Left lung (tissue), 10 donors: Measurements from ENCODE around the gene SLC4A11. TPM values are rescaled to one million over a fixed set of nuclear protein-coding genes. Genes with fewer than 3 reads are reported as not detected.

Experiments
- ATAC-seq: fragments of 200-7000 bp; cut with Tn5 transposase; one replicate; pipeline ENCODE4 v1.9.1; 2020; ENCODE audit warnings: moderate library complexity
- DNase-seq, 4 donors: peaks; one replicate each; pipeline ENCODE4 v3.0.0-alpha.2; 2013 to 2020
- H3K27ac ChIP-seq, 2 donors: fragments of 200-600 bp; sonication (generic) in 1 of 2; one replicate each; pipeline versions ENCODE4 v1.5.0 to v1.8.0; 2020 to 2021
- H3K27me3 ChIP-seq, 2 donors: fragments of 200-600 bp; sonication (generic) in 1 of 2; one replicate each; pipeline versions ENCODE4 v1.5.0 to v1.8.0; 2020 to 2021
- H3K36me3 ChIP-seq, 2 donors: fragments of 200-600 bp; sonication (generic) in 1 of 2; one replicate each; pipeline versions ENCODE4 v1.5.0 to v1.8.0; 2020 to 2021
- H3K4me1 ChIP-seq, 2 donors: fragments of 200-600 bp; one replicate each; pipeline ENCODE4 v1.8.0; 2021
- H3K4me3 ChIP-seq, 2 donors: fragments of 200-600 bp; sonication (generic) in 1 of 2; one replicate each; pipeline versions ENCODE4 v1.5.0 to v1.8.0; 2020 to 2021; ENCODE audit warnings: mild to moderate bottlenecking in 1 of 2
- H3K9me3 ChIP-seq, 2 donors: fragments of 200-600 bp; sonication (generic) in 1 of 2; one replicate each; pipeline versions ENCODE4 v1.5.0 to v1.8.0; 2020 to 2021
- intact Hi-C, 2 donors: fragments of 100-400 bp; cut with DNase I; formaldehyde crosslinking; loops; one replicate each; pipeline versions ENCODE4 v1.11.2 to v1.14.2; 2022
- polyA plus RNA-seq, 6 donors: library from polyadenylated mRNA; unstranded; fragments of 120-200 nt; gene quantifications; one replicate each; pipeline ENCODE4 v1.2.1, GENCODE V29; 2013; ENCODE audit not compliant: insufficient read length in 6 of 6
- total RNA-seq, 2 donors: library from RNA; stranded (reverse); fragmentation: NEBNext Ultra II Directional; extraction: Animal tissue kit (Norgen Biotek cat#: 25700); gene quantifications; one replicate each; pipeline ENCODE4 v1.2.1, GENCODE V29; 2021
- TF ChIP-seq, protein P1 (sequence below), 2 donors: fragments of 200-600 bp; sonication (generic) in 1 of 2; IDR thresholded peaks; one replicate each; pipeline versions ENCODE4 v1.5.0 to v1.8.0; 2021; ENCODE audit warnings: antibody characterized with exemption in 2 of 2
- donor health status: DM: no; HTN: yes; CAD: no.
- donor health status: DM: no; HTN: no; CAD: no.

SLC4A11 gene
- total and polyA plus RNA-seq, 8 donors: 0.44 to 4.8 (median 0.96) TPM

DNA sequence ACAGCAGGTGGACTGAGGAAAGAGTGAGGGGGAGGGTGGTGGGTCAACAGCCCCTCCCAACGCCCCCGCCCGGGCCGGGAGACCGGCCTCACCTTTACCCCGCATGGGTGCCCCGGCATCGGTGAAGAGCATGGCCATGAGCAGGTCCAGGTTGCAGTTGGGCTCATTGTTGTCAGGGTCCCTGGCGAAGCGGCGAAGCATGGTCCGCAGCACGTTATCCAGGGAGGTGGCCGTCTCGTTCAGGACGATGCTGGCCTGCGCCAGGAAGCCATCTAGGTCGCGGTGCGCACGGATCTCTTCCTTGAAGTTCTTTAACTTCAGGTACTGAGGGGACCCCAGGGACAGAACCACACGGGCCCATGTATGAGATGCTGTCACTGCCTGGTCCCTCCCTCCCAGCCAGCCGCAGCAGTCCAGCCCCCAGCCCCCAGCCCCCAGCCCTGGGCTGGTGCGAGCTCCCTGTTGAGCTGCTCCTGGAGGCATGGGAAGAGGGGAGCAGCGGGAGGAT is 4.9 kb downstream of the SLC4A11 start:
- ATAC-seq: no peak
- TF ChIP-seq, protein P1, sequence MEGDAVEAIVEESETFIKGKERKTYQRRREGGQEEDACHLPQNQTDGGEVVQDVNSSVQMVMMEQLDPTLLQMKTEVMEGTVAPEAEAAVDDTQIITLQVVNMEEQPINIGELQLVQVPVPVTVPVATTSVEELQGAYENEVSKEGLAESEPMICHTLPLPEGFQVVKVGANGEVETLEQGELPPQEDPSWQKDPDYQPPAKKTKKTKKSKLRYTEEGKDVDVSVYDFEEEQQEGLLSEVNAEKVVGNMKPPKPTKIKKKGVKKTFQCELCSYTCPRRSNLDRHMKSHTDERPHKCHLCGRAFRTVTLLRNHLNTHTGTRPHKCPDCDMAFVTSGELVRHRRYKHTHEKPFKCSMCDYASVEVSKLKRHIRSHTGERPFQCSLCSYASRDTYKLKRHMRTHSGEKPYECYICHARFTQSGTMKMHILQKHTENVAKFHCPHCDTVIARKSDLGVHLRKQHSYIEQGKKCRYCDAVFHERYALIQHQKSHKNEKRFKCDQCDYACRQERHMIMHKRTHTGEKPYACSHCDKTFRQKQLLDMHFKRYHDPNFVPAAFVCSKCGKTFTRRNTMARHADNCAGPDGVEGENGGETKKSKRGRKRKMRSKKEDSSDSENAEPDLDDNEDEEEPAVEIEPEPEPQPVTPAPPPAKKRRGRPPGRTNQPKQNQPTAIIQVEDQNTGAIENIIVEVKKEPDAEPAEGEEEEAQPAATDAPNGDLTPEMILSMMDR (IDR thresholded peaks at IDR 0.05): no peak
- Histone ChIP-seq H3K9me3 (no peaks in the 10 kb centered on the region), H3K27me3 (peaks cover 19 to 47% of the 10 kb centered on the region in 2 donors), H3K4me1 (peaks cover 8 to 15% of the 10 kb centered on the region in 2 donors), H3K27ac (no peak overlapping the region), H3K36me3 (no peaks in the 10 kb centered on the region), H3K4me3 (no peak overlapping the region)
- peak in 1 of 4 donors; percentile 76 for DNase-seq
- intact Hi-C loops: no loop called here

DNA sequence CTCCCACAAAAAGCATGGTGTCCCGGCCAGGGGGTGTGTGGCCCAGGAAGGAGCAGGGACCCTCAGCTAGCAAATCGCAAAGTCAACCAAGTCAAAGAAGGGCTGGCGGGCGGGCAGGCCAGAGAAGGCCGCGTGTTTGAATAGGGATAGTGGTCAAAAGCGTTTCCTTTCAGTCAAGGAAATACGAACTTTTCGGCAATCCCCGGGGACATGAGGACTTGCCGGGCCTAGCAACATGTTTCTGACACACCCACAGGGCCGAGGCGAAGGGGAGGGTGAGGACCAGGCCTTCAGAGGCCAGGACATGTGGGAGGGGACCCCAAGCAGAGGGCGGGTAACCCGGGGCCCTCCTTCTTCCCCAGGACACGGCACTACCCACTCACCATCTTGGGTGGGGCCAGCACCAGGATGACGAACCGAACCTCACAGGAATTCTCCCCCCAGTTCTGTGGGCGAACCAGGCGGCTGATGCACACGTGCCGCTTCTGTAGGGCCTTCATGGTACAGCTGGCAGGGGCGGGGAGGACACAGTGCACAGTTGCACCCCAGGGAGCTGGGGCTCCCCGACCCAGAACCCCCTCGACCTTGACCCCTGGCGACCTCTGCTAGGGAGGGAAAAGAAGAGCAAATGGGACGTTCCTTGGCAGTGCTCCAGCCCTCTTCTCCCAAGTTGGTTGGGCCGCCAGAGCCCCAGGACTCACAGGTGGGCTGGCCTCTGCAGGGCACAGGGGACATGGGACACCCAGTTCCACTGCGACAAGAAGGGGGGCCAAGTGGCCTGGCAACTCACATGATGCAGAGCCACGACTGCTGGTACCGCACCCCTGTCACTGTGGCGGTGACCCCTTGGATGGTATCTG is 5.6 kb downstream of the SLC4A11 start:
- DNase-seq (peak in 1 of 4 donors; percentile 56), ATAC-seq (no peak)
- Histone ChIP-seq H3K4me3 (no peak overlapping the region), H3K36me3 (no peaks in the 10 kb centered on the region), H3K27me3 (peaks cover 17 to 40% of the 10 kb centered on the region in 2 donors), H3K27ac (no peak overlapping the region), H3K9me3 (no peaks in the 10 kb centered on the region), H3K4me1 (peaks cover 6 to 9% of the 10 kb centered on the region in 2 donors)
- TF ChIP-seq, protein P1 (IDR thresholded peaks at IDR 0.05): no peak
- intact Hi-C loops: no loop called here

DNA sequence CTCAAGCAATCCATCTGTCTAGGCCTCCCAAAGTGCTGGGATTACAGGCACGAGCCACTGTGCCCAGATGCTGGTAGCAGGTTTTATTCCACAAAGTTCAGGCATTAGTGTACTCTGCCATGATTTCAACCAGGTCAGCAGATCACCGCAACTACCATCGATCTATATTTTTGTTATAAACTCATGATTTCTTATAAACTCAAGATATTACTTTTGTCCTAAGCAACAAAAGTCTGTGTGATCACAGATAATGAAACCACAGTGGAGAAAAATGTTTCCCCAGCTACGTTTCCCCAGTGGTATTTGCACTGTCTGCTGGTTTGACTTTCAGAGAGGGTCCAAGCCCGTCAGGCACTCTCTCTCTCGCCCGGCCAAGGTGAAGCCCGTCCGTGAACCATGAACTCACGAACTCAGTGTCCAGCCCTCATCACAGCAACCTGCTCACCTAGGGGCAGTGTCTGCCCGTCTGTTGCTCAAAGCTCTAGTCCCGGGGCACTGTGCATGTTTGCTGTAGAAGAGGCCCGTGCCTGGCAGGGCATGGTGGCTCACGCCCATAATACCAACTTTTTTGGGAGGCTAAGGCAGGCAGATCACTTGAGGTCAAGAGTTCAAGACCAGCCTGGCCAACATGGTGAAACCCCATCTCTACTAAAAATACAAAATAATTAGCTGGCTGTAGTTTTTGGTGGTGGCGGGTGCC is 7.0 kb downstream of the SLC4A11 start:
- intact Hi-C loops: no loop called here
- Histone ChIP-seq H3K9me3 (no peaks in the 10 kb centered on the region), H3K27me3 (peaks cover 4 to 27% of the 10 kb centered on the region in 2 donors), H3K4me1 (no peaks in the 10 kb centered on the region), H3K4me3 (no peak overlapping the region), H3K27ac (no peak overlapping the region), H3K36me3 (no peaks in the 10 kb centered on the region)
- ATAC-seq (no peak), DNase-seq (peak in 1 of 4 donors; percentile 57)
- TF ChIP-seq, protein P1 (IDR thresholded peaks at IDR 0.05): no peak

DNA sequence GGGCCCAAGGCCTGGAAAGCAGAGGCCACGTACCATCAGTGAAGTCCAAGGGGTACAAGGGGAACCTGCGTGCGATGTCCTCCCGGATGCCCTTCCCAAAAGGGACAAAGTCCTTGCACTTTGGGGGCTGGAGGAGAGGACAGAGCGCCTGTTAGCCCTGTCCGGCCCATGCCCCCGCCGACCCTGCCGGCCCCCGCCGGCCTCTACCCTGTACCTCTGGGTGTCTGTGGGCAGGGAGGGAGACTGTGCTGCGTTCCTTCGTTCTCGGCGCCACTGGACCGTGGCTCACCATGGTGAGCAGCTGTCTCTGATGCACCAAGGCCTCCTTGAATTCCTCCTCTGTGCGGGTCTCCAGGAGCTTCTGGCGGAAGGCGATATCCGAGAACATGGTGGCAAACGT is 7.9 kb downstream of the SLC4A11 start:
- TF ChIP-seq, protein P1 (IDR thresholded peaks at IDR 0.05): no peak
- DNase-seq: no peak
- H3K27ac ChIP-seq: no peak overlapping the region
- peaks cover 0 to 18% of the 10 kb centered on the region in 2 donors for H3K27me3 ChIP-seq
- no peaks in the 10 kb centered on the region for H3K4me1 ChIP-seq
- no peak overlapping the region for H3K4me3 ChIP-seq
- no peaks in the 10 kb centered on the region for H3K36me3 ChIP-seq
- no peak for ATAC-seq
- H3K9me3 ChIP-seq: no peaks in the 10 kb centered on the region
- intact Hi-C loops: no loop called here

DNA sequence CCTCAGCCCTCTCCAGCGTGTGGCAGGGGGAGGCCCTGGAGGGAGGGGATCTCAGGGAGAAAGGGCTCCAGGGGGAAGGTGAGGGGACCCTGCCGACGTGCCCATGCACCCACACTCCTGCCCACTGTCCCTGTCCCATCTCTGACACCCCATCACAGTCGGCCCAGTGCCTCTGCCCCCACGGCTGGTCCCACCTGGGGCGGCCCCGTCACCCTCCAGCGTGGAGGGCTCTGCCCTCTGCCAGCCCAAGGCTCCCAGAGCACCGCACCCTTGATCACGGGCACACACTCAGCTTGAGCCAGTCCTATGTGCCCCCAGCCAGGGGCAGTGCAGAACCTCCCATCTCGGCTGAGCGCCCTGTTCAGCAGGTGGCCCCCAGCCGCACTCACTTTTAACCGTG is 9.2 kb downstream of the SLC4A11 start:
- intact Hi-C loops: no loop called here
- DNase-seq: no peak
- TF ChIP-seq, protein P1 (IDR thresholded peaks at IDR 0.05): no peak
- no peak overlapping the region for H3K27ac ChIP-seq
- ATAC-seq: no peak
- H3K27me3 ChIP-seq: peaks cover 0 to 6% of the 10 kb centered on the region in 2 donors
- no peaks in the 10 kb centered on the region for H3K9me3 ChIP-seq
- no peak overlapping the region for H3K4me3 ChIP-seq
- no peaks in the 10 kb centered on the region for H3K4me1 ChIP-seq
- H3K36me3 ChIP-seq: peaks cover 0 to 3% of the 10 kb centered on the region in 2 donors
